DND-41 (cell line): ENCODE data around the gene OR14K1.

ENCODE experiments used
- CTCF ChIP-seq: IDR thresholded peaks from 2 replicates; pipeline ENCODE4 v1.5.1; 2012; ENCODE audit warnings: borderline replicate concordance, low read length, moderate library complexity, mild to moderate bottlenecking; ENCODE audit not compliant: poor library complexity, severe bottlenecking; ENCODE audit errors: extremely low read depth
- EZH2 ChIP-seq: IDR thresholded peaks from 3 replicates; pipeline ENCODE4 v1.6.1; 2012; ENCODE audit warnings: borderline replicate concordance, low read depth, mild to moderate bottlenecking, moderate library complexity, low read length, inconsistent platforms; ENCODE audit not compliant: severe bottlenecking

- no peak for TF ChIP-seq CTCF
- no peak for TF ChIP-seq EZH2
Measured at GRCh38 chr1:247713753-247714152, 24.7 kb upstream of the OR14K1 start.
